GM12875 (cell line): Measurements from ENCODE around the gene SCARB1.

ENCODE experiments used
- H3K4me3 ChIP-seq: one replicate; pipeline ENCODE4 v1.5.1; 2011; ENCODE audit warnings: low read depth, low read length, control low read depth
- TF ChIP-seq, protein P1 (sequence below): IDR thresholded peaks from 2 replicates; pipeline ENCODE4 v1.5.1; 2011; ENCODE audit warnings: low read depth, mild to moderate bottlenecking, control low read depth, inconsistent platforms, low read length, moderate library complexity, borderline replicate concordance; ENCODE audit not compliant: insufficient read depth

The SCARB1 gene

DNA sequence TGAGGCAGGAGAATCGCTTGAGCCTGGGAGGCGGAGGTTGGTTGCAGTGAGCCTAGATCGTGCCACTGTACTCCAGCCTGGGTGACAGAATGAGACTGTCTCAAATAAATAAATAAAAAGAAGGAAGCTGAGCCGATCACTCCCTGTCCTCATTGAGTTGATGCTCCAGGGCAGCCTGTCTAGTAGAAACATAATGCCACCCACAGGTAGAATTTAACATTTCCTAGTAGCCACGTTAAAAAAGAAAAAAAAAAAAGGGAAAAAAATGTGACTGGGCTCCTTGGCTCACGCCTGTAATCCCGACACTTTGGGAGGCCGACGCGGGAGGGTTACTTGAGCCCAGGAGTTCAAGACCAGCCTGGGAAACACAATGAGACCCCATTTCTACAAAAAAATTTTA is 135.7 kb downstream of the SCARB1 start:
- TF ChIP-seq, protein P1, sequence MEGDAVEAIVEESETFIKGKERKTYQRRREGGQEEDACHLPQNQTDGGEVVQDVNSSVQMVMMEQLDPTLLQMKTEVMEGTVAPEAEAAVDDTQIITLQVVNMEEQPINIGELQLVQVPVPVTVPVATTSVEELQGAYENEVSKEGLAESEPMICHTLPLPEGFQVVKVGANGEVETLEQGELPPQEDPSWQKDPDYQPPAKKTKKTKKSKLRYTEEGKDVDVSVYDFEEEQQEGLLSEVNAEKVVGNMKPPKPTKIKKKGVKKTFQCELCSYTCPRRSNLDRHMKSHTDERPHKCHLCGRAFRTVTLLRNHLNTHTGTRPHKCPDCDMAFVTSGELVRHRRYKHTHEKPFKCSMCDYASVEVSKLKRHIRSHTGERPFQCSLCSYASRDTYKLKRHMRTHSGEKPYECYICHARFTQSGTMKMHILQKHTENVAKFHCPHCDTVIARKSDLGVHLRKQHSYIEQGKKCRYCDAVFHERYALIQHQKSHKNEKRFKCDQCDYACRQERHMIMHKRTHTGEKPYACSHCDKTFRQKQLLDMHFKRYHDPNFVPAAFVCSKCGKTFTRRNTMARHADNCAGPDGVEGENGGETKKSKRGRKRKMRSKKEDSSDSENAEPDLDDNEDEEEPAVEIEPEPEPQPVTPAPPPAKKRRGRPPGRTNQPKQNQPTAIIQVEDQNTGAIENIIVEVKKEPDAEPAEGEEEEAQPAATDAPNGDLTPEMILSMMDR: no peak

DNA sequence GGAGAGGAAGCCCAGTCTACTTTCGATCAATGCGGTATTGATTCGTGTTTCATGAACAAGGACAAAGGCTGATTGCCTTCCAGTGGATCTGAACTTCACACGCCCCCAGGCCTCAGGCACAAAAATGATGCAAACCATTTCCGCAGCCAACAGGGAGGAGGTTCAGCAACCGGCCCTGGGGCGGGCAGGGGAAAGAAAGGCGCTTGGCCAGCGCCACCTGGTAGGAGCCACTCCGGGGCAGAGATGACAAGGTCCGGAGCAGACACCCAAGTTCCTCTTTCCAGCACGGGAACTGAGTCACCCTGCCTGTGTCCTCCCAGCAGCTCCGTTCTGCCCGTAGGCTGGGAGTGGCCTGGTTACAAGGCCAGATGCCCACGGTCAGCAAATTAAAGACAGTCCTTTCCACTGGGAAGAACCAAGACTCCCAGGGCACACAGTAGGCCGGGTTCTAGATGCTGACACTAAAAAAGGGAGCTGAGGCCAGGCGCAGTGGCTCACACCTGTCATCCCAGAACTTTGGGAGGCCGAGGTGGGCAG is 136.3 kb downstream of the SCARB1 start:
- H3K4me3 ChIP-seq: no peak overlapping the region
- TF ChIP-seq, protein P1: no peak

More for the DNA sequence above, 135.7 kb downstream of the SCARB1 start:
- no peak overlapping the region for H3K4me3 ChIP-seq
